GM19455 (cell line): ENCODE data around the gene CHRD.

Experiments
- ATAC-seq: cut with Tn5 transposase; IDR thresholded peaks from one replicate; pipeline ENCODE4 v1.9.1; 2021; ENCODE audit not compliant: unreplicated experiment

Gene CHRD

GRCh38 chr3:184346480-184347190 is 33.2 kb upstream of the CHRD start:
- ATAC-seq: no peak

GRCh38 chr3:184347321-184348056 is 32.4 kb upstream of the CHRD start:
- ATAC-seq: no peak

GRCh38 chr3:184348057-184348382 is 31.8 kb upstream of the CHRD start:
- ATAC-seq: no peak

GRCh38 chr3:184349563-184350470 is 30.0 kb upstream of the CHRD start:
- ATAC-seq: no peak

- no peak for ATAC-seq
Observed at GRCh38 chr3:184350618-184351017, 29.2 kb upstream of the CHRD start.

DNA sequence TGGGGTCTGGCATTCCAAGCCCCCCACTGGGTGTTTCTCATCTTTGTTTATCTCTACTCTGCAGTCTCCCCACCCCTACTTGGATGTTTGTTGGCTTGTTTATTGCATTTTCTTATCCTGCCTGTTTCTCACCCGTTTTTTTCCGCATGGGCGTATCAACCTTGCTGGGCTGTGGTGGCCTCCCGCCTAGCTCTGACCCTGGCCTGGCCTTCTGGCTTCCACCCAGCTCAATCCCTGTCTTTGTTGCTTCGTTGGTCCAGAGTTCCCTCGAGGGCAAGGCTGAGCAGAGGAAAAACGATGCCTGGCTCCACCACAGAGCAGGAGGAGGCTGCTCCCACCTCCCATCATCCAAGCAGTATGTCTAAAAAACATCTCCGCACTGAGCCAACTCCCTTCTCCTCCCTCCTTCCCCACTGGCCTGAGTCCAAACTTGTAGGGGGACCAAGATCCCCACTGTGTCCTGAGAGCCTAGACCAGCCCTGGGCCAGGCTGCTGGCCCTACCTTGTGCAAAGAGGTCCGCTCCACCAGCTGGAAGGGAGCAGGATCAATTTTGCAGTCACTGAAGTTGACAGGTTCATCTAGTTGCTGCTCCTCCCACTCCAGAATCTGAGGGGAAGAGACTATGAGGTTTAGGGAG is 28.2 kb upstream of the CHRD start:
- ATAC-seq: no peak

DNA sequence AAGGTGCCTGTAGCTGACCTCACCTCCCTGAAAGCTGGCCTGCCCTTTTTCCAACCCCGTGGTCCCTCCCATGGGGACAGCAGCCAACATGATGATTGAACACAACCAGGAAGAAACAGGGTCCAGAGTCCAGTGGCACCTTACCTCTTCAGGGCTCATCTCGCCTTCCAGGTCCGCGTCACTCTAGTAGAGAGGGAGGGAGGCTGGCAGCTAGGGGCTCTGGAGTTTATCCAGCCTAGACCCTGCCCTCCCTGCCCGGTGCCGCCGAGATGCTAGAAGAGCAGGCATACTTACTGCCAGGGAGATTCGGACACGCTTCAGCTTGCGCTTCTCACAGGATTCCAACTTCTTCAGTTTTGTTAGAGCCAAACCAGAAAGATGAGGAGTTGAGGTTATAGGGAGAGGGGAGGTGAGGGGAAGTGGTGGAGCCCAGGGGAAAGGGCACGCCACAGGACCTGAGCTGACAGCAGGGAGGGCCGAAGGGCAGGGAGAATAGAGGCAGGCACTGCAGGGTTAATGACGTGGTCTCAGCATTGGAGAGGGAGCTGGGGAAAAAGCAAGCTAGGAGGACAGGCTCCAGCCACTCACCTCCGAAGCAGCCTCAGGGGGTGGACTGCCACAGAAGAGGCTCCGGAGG is 27.6 kb upstream of the CHRD start:
- no peak for ATAC-seq

DNA sequence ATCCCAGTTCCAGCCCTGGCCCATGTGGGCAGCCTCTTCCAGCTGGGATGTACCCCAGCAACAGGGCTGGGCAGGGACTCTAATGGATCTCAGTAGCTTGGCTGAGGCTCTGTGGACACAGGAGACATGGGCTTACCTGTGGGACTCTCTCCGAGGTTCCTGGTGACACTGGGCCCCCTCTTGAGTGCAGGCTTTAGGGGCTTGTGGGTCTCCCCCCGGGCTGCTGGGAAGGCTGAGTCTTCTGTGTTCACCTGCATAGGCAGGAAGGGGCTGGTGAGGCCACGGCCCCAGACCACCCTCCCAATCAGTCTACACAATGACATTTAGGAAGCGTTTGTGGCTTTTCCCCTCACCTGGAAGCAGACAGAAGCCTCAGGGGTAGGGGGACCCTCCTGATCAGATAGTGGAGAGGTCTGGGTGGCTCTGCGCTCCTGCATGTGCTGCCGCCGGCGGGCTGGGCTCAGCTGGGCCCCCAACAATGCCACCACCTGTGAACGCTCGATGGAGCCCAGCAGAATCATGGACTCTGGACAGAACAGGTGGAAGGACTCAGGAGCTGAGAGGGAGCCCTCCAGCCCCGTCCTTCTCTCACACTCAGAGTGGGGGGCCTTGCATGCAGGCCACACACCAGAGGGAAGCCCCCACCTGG is 26.8 kb upstream of the CHRD start:
- ATAC-seq: no peak

GRCh38 chr3:184353546-184353941 is 26.3 kb upstream of the CHRD start:
- ATAC-seq: no peak

DNA sequence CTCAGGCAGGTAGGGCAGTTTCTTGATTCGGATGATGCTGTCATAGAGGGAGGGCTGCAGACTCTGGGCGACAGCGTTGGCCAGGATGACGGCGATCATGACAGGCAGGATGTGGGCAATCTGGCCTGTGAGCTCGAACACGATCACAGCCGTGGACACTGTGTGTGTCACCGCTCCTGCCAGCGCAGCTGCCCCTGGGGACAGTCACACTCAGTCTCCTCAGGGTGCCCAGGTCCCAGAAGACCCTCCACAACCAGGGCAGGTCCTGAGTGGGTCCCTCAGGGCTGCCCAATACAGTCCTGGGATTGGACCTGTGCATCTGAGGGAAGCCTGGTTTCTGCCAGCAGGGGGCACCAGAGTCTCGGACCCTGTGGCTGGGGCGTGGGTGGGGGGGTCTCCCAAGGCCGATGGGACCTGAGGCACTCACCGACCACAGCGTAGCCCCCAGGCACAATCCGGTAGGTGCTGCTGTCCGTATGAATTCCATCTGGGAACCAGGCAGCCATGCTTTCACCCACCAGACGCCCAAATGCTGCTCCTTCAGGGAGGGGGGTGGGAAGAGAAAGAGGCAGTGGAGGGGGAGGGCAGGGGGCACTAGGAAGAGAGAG is 25.6 kb upstream of the CHRD start:
- no peak for ATAC-seq

GRCh38 chr3:184354754-184355153 is 25.1 kb upstream of the CHRD start:
- ATAC-seq: no peak

DNA sequence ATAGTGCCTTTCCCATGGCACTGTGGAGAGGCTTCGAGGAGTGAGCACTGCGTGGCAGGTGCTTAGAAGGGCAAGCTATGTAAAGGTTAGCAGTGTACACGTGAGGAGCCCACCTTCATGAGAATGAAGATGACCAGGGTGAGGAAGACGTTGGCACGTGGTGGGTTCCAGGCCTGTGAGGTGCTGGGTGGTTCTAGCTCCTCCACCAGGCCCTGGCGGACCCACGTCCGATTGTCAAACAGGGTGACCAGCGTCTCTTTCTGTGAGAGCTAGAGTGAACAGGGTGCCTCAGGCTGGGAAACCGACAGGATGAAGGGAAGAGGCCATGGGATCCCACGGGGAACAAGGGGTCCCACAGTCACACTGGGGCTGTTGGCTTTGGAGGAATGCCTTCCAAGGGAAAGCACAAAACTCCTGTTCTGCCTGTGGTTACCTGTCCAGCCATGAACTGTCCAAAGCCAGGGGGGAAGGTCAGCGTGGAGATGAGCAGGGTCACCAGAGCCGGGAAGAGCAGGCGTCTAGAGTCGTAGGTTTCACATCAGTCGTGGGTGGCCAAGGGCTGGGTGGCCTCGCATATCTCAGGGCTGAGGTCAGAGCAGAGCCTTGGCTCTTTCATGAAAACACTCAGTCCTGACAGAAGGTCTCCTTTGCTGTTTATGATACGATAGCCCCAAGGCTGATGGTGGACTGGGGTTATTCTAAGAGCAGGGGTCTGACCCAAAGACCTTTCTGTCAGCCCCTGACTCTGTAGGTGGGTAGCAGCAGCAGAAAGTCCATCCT is 24.4 kb upstream of the CHRD start:
- no peak for ATAC-seq

- no peak for ATAC-seq
Observed at GRCh38 chr3:184357248-184358123, 22.4 kb upstream of the CHRD start.

DNA sequence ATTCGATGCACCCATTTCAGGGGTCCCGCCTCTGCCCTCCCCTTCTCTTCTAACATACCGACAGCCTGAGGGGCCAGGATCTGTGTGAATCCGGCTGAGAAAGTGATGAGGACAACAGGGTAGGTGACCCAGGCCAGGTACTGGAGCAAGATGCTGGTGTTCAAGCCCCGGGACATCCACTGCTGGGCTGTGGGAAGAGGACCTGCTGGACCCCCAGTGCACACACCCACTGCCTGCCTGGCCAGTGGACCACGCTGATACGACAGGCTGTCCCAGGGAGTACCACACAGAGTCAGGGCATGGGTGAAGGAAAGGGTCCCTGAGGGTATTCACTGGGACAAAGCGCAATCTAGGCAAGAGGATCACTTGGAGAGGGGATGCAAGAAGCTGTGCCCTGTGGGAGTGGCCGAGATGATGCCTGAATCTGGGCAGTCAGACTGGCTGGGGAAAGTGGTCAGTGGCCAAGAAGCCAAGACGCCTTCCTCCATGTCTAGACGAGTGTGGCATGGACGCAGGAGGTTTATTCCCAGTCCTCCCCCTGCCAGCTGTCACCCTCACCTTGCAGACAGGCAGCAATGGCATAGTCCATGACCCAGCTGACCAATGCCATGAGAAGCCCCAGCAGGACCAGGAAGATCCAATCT is 21.6 kb upstream of the CHRD start:
- no peak for ATAC-seq

DNA sequence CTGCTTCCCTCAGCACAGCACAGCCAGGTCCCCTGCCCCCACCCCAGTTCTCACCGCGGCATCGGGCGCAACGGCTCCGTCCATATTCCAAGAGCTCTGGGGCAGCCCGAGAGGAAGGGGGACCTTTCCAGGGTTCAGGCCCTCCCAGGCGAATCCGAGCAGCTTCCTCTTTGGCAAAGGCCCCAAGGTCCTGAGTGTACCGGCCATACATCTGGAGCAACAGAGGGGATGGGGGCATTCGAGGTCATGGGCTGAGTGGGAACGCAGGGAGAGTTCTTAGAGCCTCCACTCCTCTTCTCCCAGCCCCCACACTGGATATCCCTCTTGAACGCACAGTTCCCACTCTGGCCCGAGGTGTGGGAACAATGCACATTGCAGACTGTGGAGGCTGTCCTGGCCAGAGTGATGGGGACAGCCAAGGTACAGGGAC is 20.9 kb upstream of the CHRD start:
- ATAC-seq: no peak

GRCh38 chr3:184359610-184360009 is 20.2 kb upstream of the CHRD start:
- no peak for ATAC-seq

- no peak for ATAC-seq
Observed at GRCh38 chr3:184360070-184360928, 19.6 kb upstream of the CHRD start.
